GM23338 (cell line): ENCODE data around the gene FBXO47. TPM values are rescaled to one million over a fixed set of nuclear protein-coding genes. Genes with fewer than 3 reads are reported as not detected.
"Not testable (repeated sequence)": the region's sequence is repeated elsewhere in the genome, so short reads cannot be mapped to it uniquely, and the experiment has no call there.

Experiments used
- ATAC-seq: fragments of 200-7000 bp; cut with Tn5 transposase; 3 replicates; pipeline ENCODE4 v1.9.1; 2020
- DNase-seq: peaks from one replicate; pipeline ENCODE4 v3.0.0-alpha.2; 2015; ENCODE audit warnings: low spot score
- H2AFZ ChIP-seq: fragments of 200-600 bp; sonication (generic); 2 replicates; pipeline ENCODE4 v1.8.0; 2016; ENCODE audit warnings: antibody characterized with exemption, mild to moderate bottlenecking, moderate library complexity
- H3F3A ChIP-seq: fragments of 200-600 bp; sonication (generic); replicated peaks from 2 replicates; pipeline ENCODE4 v1.8.0; 2017; ENCODE audit warnings: antibody characterized with exemption, mixed run types, low read depth
- H3K27ac ChIP-seq: fragments of 200-600 bp; sonication (generic); 2 replicates; pipeline ENCODE4 v1.6.1; 2016; ENCODE audit warnings: low read depth
- H3K27me3 ChIP-seq: fragments of 200-600 bp; sonication (generic); 2 replicates; pipeline ENCODE4 v1.8.0; 2016; ENCODE audit warnings: mild to moderate bottlenecking, mixed run types, moderate library complexity; ENCODE audit not compliant: insufficient read depth
- H3K36me3 ChIP-seq: fragments of 200-600 bp; sonication (generic); 2 replicates; pipeline ENCODE4 v1.8.0; 2016; ENCODE audit warnings: mild to moderate bottlenecking; ENCODE audit not compliant: insufficient read depth
- H3K4me1 ChIP-seq: fragments of 200-600 bp; sonication (generic); 2 replicates; pipeline ENCODE4 v1.8.0; 2016; ENCODE audit warnings: mild to moderate bottlenecking, moderate library complexity; ENCODE audit not compliant: insufficient read depth
- H3K4me2 ChIP-seq: fragments of 200-600 bp; sonication (generic); 2 replicates; pipeline ENCODE4 v1.7.1; 2017; ENCODE audit warnings: mixed run types
- H3K4me3 ChIP-seq: fragments of 200-600 bp; sonication (generic); 2 replicates; pipeline ENCODE4 v1.6.1; 2016; ENCODE audit warnings: mixed run types
- H3K79me2 ChIP-seq: fragments of 200-600 bp; sonication (generic); replicated peaks from 2 replicates; pipeline ENCODE4 v1.8.0; 2017; ENCODE audit warnings: mild to moderate bottlenecking; ENCODE audit not compliant: insufficient read depth
- H3K9me2 ChIP-seq: fragments of 200-600 bp; sonication (generic); 2 replicates; pipeline ENCODE4 v1.8.0; 2017; ENCODE audit not compliant: insufficient read depth
- H4K20me1 ChIP-seq: fragments of 200-600 bp; sonication (generic); replicated peaks from 2 replicates; pipeline ENCODE4 v1.8.0; 2017; ENCODE audit warnings: mild to moderate bottlenecking; ENCODE audit not compliant: insufficient read depth
- H3K27ac Mint-ChIP-seq: 2 replicates; pipeline ENCODE4 v1.8.0; 2020; ENCODE audit warnings: inconsistent platforms, mild to moderate bottlenecking, moderate library complexity, mixed read lengths
- H3K27me3 Mint-ChIP-seq: 3 replicates; pipeline ENCODE4 v1.8.0; 2022; ENCODE audit warnings: low read depth, mild to moderate bottlenecking, moderate library complexity, mixed read lengths, inconsistent platforms; ENCODE audit not compliant: insufficient read depth, poor library complexity
- H3K36me3 Mint-ChIP-seq: 3 replicates; pipeline ENCODE4 v1.8.0; 2021; ENCODE audit warnings: low read depth, mild to moderate bottlenecking, inconsistent platforms, moderate library complexity, mixed read lengths
- H3K4me1 Mint-ChIP-seq: 3 replicates; pipeline ENCODE4 v1.8.0; 2020; ENCODE audit warnings: mild to moderate bottlenecking, inconsistent platforms, mixed read lengths
- H3K4me3 Mint-ChIP-seq: 3 replicates; pipeline ENCODE4 v1.8.0; 2021; ENCODE audit warnings: moderate library complexity, mild to moderate bottlenecking, inconsistent platforms, mixed read lengths
- H3K9me3 Mint-ChIP-seq: 3 replicates; pipeline ENCODE4 v1.8.0; 2020; ENCODE audit warnings: moderate library complexity, mild to moderate bottlenecking, inconsistent platforms, mixed read lengths
- JUNB ChIP-seq: IDR thresholded peaks from one replicate; pipeline ENCODE4 v1.6.1; 2016; ENCODE audit warnings: antibody characterized with exemption; ENCODE audit not compliant: unreplicated experiment
- POLR2AphosphoS5 ChIP-seq: IDR thresholded peaks from 2 replicates; pipeline ENCODE4 v1.6.1; 2016; ENCODE audit warnings: antibody characterized with exemption, low read depth
- polyA plus RNA-seq: library from polyadenylated mRNA; unstranded; fragments of >200 nt; fragmentation: Nextera tagmentation; extraction: Ambion mirVana; gene quantifications from 2 replicates; pipeline ENCODE4 v1.2.1, GENCODE V29; 2016
- total RNA-seq: library from RNA; depleted of rRNA; stranded (reverse); fragments of >200 nt; shearing (Covaris generic); gene quantifications from 2 replicates; pipeline ENCODE4 v1.2.3, GENCODE V29; 2014
- TF ChIP-seq, protein P1 (sequence below): IDR thresholded peaks from one replicate; pipeline ENCODE4 v1.6.1; 2018; ENCODE audit warnings: antibody characterized with exemption; ENCODE audit not compliant: unreplicated experiment
- TF ChIP-seq, protein P2 (sequence below), 2 experiments: fragments of 200-600 bp in 1 of 2; sonication (generic) in 1 of 2; conservative IDR thresholded peaks; 2 replicates each; pipeline versions ENCODE4 v1.5.1 to v1.6.1; 2016 to 2017; ENCODE audit warnings: antibody characterized with exemption in 2 of 2, low read depth in 2 of 2, mild to moderate bottlenecking in 2 of 2, moderate library complexity in 1 of 2

The FBXO47 gene
- total and polyA plus RNA-seq, 2 experiments from 2014 or later, result not detected

DNA sequence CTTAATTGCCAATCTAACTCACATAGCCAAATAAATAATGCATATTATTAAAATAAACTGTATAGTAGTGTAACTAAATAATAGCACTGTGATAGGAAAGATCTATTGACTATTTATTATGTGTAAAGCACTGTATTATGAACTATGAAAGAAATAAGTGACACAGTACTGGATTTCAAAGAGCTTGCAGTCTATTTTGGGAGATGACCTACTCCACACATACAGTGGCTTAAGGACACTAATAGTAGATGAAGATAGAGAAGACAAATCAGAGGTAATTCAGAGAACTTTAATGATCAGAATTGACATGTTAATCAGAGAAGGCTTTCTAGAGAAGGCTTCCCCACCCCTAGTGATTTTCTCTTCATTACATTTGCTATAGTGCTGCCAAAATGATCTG is 27.2 kb downstream of the FBXO47 start (continued):
- TF ChIP-seq, protein P1, sequence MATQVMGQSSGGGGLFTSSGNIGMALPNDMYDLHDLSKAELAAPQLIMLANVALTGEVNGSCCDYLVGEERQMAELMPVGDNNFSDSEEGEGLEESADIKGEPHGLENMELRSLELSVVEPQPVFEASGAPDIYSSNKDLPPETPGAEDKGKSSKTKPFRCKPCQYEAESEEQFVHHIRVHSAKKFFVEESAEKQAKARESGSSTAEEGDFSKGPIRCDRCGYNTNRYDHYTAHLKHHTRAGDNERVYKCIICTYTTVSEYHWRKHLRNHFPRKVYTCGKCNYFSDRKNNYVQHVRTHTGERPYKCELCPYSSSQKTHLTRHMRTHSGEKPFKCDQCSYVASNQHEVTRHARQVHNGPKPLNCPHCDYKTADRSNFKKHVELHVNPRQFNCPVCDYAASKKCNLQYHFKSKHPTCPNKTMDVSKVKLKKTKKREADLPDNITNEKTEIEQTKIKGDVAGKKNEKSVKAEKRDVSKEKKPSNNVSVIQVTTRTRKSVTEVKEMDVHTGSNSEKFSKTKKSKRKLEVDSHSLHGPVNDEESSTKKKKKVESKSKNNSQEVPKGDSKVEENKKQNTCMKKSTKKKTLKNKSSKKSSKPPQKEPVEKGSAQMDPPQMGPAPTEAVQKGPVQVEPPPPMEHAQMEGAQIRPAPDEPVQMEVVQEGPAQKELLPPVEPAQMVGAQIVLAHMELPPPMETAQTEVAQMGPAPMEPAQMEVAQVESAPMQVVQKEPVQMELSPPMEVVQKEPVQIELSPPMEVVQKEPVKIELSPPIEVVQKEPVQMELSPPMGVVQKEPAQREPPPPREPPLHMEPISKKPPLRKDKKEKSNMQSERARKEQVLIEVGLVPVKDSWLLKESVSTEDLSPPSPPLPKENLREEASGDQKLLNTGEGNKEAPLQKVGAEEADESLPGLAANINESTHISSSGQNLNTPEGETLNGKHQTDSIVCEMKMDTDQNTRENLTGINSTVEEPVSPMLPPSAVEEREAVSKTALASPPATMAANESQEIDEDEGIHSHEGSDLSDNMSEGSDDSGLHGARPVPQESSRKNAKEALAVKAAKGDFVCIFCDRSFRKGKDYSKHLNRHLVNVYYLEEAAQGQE, result no peak
- no peak for TF ChIP-seq JUNB
- no peak for TF ChIP-seq POLR2AphosphoS5
- TF ChIP-seq, protein P2, sequence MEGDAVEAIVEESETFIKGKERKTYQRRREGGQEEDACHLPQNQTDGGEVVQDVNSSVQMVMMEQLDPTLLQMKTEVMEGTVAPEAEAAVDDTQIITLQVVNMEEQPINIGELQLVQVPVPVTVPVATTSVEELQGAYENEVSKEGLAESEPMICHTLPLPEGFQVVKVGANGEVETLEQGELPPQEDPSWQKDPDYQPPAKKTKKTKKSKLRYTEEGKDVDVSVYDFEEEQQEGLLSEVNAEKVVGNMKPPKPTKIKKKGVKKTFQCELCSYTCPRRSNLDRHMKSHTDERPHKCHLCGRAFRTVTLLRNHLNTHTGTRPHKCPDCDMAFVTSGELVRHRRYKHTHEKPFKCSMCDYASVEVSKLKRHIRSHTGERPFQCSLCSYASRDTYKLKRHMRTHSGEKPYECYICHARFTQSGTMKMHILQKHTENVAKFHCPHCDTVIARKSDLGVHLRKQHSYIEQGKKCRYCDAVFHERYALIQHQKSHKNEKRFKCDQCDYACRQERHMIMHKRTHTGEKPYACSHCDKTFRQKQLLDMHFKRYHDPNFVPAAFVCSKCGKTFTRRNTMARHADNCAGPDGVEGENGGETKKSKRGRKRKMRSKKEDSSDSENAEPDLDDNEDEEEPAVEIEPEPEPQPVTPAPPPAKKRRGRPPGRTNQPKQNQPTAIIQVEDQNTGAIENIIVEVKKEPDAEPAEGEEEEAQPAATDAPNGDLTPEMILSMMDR (conservative IDR thresholded peaks at IDR 0.05; ENCODE audit: low read depth in 2 of 2), result no peak

DNA sequence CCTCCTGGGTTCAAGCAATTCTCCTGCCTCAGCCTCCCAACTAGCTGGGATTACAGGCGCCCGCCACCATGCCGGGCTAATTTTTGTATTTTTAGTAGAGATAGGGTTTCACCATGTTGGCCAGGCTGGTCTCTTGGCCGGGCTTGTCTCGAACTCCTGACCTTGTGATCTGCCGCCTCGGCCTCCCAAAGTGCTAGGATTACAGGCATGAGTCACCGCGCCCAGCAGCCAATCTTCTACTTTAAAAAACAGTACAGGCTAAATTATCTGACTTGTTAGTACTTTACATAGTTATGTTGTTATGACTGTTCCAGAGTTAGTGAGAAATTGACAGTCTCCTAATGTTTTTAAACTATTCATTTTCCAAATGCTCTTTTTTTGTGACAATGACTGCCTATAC is 33.2 kb downstream of the FBXO47 start:
- H3F3A ChIP-seq, H3K36me3 Mint-ChIP-seq, H3K4me1 ChIP-seq, H3K79me2 ChIP-seq, H3K9me3 Mint-ChIP-seq, DNase-seq, H3K4me3 Mint-ChIP-seq, H3K36me3 ChIP-seq, H3K27me3 ChIP-seq, H3K4me3 ChIP-seq, H3K4me1 Mint-ChIP-seq, H3K27ac Mint-ChIP-seq, H3K27ac ChIP-seq, H3K4me2 ChIP-seq, ATAC-seq, H4K20me1 ChIP-seq, H3K27me3 Mint-ChIP-seq, H2AFZ ChIP-seq, H3K9me2 ChIP-seq: not testable (repeated sequence)

DNA sequence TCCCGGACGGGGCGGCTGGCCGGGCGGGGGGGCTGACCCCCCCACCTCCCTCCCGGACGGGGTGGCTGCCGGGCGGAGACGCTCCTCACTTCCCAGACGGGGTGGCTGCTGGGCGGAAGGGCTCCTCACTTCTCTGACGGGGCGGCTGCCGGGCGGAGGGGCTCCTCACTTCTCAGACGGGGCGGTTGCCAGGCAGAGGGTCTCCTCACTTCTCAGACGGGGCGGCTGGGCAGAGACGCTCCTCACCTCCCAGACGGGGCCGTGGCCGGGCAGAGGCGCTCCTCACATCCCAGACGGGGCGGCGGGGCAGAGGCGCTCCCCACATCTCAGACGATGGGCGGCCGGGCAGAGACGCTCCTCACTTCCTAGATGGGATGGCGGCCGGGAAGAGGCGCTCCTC is 36.4 kb downstream of the FBXO47 start:
- not testable (repeated sequence) for H3K4me3 Mint-ChIP-seq, H3K4me1 Mint-ChIP-seq, ATAC-seq, H3K4me1 ChIP-seq, H3K4me2 ChIP-seq, H3K27me3 Mint-ChIP-seq, H3K27ac ChIP-seq, H3K9me3 Mint-ChIP-seq, H3K36me3 ChIP-seq, H3K9me2 ChIP-seq, H3K27me3 ChIP-seq, DNase-seq, H3K4me3 ChIP-seq, H2AFZ ChIP-seq, H3K79me2 ChIP-seq, H3K27ac Mint-ChIP-seq, H3F3A ChIP-seq, H4K20me1 ChIP-seq, H3K36me3 Mint-ChIP-seq
